HG02884 (cell line): ENCODE data around the gene DYNLL2.
"Not testable (repeated sequence)": the region's sequence is repeated elsewhere in the genome, so short reads cannot be mapped to it uniquely, and the experiment has no call there.

Experiments
- ATAC-seq: cut with Tn5 transposase; IDR thresholded peaks from one replicate; pipeline ENCODE4 v1.9.1; 2021; ENCODE audit warnings: mild to moderate bottlenecking, moderate library complexity; ENCODE audit not compliant: unreplicated experiment

The DYNLL2 gene

GRCh38 chr17:58066401-58066800 lies 16.8 kb upstream of the DYNLL2 start:
- ATAC-seq, result no peak

DNA sequence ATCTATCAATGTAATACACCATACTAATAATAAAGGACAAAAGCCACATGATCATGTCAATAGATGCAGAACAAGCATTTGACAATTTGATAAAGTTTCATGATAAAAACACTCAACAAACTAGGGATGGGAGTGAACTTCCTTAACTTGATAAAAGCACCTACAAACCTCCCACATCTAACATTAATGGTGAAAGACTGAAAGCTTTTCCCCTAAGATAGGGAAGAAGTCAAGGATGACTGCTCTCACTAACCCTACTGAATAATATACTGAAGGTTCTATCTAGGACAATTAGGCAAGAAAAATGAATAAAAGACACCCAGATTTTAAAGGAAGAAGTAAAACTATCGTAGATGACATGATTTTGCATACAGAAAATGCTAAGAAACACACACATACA lies 10.4 kb upstream of the DYNLL2 start:
- no peak for ATAC-seq

DNA sequence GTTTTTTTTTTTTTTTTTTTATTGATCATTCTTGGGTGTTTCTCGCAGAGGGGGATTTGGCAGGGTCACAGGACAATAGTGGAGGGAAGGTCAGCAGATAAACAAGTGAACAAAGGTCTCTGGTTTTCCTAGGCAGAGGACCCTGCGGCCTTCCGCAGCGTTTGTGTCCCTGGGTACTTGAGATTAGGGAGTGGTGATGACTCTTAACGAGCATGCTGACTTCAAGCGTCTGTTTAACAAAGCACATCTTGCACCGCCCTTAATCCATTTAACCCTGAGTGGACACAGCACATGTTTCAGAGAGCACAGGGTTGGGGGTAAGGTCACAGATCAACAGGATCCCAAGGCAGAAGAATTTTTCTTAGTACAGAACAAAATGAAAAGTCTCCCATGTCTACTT lies 10.0 kb upstream of the DYNLL2 start:
- ATAC-seq, result not testable (repeated sequence)

- not testable (repeated sequence) for ATAC-seq
Observed at GRCh38 chr17:58074406-58074805, 8.8 kb upstream of the DYNLL2 start.

DNA sequence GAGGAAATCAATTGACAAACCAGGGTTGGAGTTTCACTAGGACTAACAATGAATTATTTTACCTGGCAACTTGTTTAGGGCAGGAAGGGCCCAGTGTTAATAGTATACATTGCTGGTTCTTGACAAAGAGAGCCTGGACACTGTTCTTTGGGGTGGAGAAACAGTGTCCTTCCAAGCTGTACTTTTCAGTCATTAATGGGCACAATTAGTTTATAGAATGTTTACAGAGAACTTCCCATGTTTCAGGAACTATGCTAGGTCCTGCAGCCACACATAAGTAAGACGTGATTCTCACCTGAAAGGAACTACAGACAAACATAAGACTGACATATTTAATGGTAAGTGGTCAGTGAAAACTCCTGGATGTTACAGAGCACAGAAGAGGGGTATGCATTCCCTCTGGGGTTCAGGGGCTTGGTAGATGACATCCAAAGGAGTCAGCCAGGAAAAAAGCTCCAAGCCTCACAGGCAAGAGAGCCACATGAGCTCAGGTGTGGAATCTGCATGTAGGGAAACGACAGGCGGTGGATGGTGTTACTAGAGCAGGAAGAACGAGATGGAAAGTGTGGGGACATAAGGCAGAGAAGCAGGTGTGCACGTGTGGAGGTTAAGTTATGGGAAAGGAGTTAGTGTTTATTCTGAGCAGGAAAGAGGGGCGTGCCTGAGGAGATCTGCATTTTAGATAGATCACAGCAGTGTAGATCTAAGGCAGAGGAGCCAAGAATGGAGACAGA lies 3.8 kb upstream of the DYNLL2 start:
- ATAC-seq, result no peak

GRCh38 chr17:58081646-58082340 lies 1.4 kb upstream of the DYNLL2 start:
- ATAC-seq, result no peak

DNA sequence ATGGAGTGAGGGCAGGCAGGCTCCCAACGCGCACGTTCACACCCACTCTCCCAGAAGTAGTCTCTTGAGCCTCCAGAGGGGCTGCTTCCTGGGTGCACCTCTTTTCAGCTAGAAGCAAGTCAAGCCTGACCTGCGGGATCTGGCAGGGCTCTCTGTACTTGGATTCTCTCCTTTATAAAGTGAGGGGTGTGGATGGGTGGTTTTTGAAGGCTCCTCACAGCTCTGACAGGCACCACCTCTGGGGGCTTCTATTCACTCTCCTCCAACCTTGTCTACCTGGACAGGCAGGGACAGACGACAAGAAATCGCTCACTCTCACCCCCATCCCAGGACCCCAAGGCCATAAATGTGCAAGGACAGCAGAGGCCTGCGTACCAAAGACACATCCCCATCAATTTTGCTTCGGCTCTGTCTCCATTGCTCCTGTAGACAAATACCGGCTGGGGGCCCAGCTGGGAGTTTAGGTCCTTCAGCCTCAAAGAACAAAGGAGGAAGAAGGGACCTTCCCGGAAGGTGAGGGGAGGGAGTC lies 814 bp upstream of the DYNLL2 start:
- ATAC-seq, result no peak

DNA sequence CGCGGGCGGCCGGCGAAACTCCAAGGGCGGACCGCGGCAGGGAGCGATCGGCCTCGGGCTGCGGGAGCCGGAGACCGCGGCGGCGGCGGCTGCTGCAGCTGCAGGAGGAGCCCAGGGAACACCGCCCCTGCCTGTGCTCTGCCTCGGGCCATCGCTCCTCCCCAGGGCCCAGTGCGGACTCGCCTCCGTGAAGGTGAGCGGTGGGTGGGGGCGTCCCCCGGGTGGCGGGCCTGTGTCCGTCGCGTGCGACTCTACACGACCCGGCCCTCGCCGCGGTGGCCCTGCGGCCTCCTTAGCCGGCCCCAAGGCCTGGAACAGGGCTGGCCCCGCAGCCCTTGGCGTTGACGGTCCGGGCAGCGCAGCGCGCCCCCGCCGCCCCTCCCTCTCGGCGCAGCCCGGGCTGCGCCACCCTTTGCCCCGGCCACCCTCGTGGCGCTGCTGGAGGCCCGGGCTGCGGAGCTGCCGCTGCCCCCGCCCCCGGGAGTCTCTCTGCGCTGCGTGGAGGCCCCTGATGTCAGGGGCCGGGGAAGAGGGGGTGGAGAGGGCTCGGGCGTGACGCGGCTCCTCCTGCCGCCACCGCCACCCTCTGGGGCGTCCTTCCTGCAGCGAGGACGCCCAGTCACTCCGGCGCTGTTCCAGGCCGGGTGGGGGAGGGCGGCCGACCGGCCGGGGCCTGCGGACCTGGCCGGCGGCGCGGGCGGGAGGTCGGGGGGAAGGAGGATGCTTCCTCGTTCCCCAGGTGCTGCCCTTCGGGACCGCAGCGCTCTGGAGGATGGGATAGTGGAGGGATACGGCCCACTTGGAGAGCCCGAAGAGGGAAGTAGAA lies 485 bp downstream of the DYNLL2 start:
- peak; percentile 46 for ATAC-seq

GRCh38 chr17:58084317-58084981 lies 1.2 kb downstream of the DYNLL2 start:
- no peak for ATAC-seq

DNA sequence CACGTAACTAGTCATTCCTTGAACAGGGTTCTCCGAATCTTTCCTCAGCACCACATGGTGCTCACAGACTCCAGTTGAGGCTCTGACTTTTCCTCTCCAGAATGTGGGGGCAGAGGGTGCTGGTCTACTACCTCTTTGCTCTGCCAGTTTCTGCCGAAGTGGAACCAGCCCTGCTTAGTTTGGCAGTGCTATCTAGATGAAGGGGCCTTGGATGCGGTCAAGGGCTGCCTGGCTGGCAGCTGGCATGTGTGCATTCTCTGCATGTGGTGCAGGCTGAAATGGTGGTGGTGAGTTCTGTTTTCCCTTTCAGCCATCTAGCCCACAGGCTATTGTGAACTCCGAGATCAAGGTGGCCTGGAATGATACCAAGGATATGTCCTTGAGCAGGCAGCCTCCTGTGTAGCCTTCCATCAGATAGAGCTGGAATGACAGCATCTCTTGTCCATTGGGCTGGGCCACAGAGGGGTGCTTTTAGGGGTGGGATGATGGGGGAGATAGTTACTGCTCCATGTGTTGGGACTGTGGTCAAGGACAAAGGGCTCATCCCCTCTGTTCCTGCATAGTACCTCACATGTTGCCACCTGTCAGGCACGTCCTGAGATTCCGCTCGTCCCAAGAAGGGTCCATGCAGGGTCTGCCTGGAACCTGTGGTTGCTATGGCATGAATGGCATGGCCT lies 2.0 kb downstream of the DYNLL2 start:
- ATAC-seq, result no peak

GRCh38 chr17:58086953-58087352 lies 3.7 kb downstream of the DYNLL2 start:
- ATAC-seq, result no peak

DNA sequence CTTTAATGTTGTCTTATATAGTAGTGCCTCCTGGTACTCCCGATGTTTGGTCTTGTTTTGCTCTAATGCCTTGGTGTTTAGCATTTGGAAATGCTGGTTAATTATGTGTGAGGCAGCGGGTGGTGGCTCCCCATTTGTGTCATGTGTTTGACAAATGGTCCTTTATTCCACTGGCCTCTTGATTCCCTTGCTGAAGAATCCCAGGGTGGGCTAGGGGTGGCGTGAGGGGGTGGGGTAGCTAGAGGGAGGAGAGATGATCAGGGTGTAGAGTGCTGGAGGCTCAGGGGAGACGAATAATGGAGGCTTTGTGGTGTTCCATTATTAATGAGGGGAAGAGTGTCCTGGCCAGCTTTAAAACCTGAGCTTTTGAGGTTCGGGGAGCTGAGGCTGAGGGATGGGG lies 5.4 kb downstream of the DYNLL2 start:
- no peak for ATAC-seq

- no peak for ATAC-seq
Observed at GRCh38 chr17:58089111-58089510, 5.9 kb downstream of the DYNLL2 start.

DNA sequence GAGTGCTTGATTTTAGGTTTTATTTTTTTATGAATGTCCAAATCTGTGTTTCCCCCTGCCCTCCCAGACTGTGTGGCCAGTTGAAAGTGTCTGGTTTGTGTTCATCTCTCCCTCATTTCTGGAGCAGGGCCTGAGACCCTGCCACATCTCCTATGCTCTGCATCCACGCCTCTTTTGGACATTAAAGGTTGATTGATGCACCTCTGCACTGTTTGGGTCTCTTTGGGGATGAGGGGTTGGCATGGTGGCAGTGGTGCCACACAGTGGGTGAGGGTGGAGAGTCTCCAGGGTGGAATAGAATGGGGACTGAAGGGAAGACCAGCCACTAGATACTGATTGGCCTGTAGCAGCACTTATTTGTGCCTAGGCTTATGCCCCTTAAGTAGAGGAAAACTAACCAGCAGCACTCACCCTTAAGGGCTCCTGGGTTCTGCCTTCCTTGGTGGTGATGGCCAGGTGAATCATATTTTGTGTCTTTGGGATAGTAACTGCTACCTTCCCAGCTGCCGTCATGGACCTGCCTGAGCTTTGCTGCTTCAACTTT lies 7.9 kb downstream of the DYNLL2 start:
- no peak for ATAC-seq

- no peak for ATAC-seq
Observed at GRCh38 chr17:58092101-58092796, 9.0 kb downstream of the DYNLL2 start.

DNA sequence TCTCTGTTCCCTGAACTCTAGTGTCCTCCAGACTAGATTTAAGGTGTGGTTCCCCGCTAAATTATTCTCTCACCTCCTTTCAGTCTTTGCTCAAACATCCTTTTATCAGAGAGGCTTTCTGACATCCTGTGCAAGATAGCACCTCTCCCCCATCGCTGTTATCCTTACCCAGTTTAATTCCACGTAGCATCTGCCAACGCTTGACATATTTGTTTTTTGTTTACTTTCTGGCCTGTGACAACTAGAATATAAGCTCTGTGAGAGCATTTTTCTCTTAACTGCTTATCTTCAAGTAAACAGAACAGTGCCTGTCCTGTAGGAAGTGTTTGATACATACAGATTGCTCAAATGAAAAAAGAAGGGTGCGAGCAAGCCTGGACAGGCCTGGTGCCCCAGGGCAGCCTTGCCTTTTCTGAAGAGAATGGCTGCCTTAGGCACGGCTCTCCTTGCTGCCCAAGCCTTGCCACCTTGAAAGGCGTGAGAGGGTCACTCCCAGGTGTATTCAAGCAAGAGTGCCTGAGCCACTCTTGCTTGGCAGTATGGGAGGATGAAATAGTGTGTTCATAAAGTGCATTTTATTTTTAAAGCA lies 9.7 kb downstream of the DYNLL2 start:
- no peak for ATAC-seq

- no peak for ATAC-seq
Observed at GRCh38 chr17:58094118-58094517, 10.9 kb downstream of the DYNLL2 start.

DNA sequence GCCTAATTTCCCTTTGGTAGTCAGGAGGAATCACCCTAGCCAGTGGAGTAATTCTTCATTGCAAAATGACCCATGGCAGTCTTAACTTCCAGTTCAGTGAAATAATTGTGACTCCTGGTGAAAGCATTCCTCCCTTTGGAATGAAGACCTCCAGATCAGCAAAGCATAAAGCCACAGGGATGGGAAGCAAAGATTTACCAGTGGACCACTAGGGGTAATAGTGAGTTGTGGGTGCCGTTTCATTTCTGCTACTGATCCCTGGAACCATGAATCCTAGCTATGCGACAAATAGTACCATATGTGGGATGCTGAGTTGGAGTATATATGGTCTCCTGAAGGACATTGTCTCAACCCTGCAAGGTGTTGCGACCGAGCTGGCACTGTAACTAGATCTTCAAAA lies 13.7 kb downstream of the DYNLL2 start:
- ATAC-seq, result no peak
